ENCODE data around the gene SLC22A23.

Gene SLC22A23

GRCh38 chr6:3443221-3443515, 13.7 kb downstream of the SLC22A23 start:
- no peak for DNase-seq

- DNase-seq = no peak
Observed at GRCh38 chr6:3442431-3443220, 14.2 kb downstream of the SLC22A23 start.

GRCh38 chr6:3440911-3441310, 15.9 kb downstream of the SLC22A23 start:
- DNase-seq = no peak

- no peak for DNase-seq
Observed at GRCh38 chr6:3439961-3440360, 16.9 kb downstream of the SLC22A23 start.

- no peak for DNase-seq
Observed at GRCh38 chr6:3438190-3439167, 18.4 kb downstream of the SLC22A23 start.

- no peak for DNase-seq
Observed at GRCh38 chr6:3433005-3433404, 23.8 kb downstream of the SLC22A23 start.

GRCh38 chr6:3432416-3432815, 24.4 kb downstream of the SLC22A23 start:
- DNase-seq = no peak

- no peak for DNase-seq
Observed at GRCh38 chr6:3431994-3432393, 24.9 kb downstream of the SLC22A23 start.

- DNase-seq = no peak
Observed at GRCh38 chr6:3429211-3429610, 27.6 kb downstream of the SLC22A23 start.

GRCh38 chr6:3428700-3429099, 28.1 kb downstream of the SLC22A23 start:
- no peak for DNase-seq

- DNase-seq = no peak
Observed at GRCh38 chr6:3428247-3428646, 28.6 kb downstream of the SLC22A23 start.

GRCh38 chr6:3427687-3428085, 29.2 kb downstream of the SLC22A23 start:
- no peak for DNase-seq

GRCh38 chr6:3426927-3427686, 29.7 kb downstream of the SLC22A23 start:
- no peak for DNase-seq

GRCh38 chr6:3426091-3426926, 30.5 kb downstream of the SLC22A23 start:
- DNase-seq = no peak

- DNase-seq = no peak
Observed at GRCh38 chr6:3425574-3425973, 31.3 kb downstream of the SLC22A23 start.

GRCh38 chr6:3424185-3424927, 32.5 kb downstream of the SLC22A23 start:
- no peak for DNase-seq

GRCh38 chr6:3423439-3424184, 33.2 kb downstream of the SLC22A23 start:
- no peak for DNase-seq

- DNase-seq = no peak
Observed at GRCh38 chr6:3422435-3423070, 34.3 kb downstream of the SLC22A23 start.

GRCh38 chr6:3421791-3422434, 34.9 kb downstream of the SLC22A23 start:
- no peak for DNase-seq

GRCh38 chr6:3421143-3421542, 35.7 kb downstream of the SLC22A23 start:
- no peak for DNase-seq
